Cardiac ventricle fibroblast (primary cell): ENCODE results near the gene SSR1. TPM values are rescaled to one million over a fixed set of nuclear protein-coding genes. Genes with fewer than 3 reads are reported as not detected.

Experiments
- total RNA-seq: library from RNA; depleted of rRNA; stranded (reverse); fragments of >200 nt; gene quantifications from 2 replicates; pipeline ENCODE4 v1.2.3, GENCODE V29; 2015

SSR1 gene
- total RNA-seq = 118 and 150 TPM in 2 replicates

DNA sequence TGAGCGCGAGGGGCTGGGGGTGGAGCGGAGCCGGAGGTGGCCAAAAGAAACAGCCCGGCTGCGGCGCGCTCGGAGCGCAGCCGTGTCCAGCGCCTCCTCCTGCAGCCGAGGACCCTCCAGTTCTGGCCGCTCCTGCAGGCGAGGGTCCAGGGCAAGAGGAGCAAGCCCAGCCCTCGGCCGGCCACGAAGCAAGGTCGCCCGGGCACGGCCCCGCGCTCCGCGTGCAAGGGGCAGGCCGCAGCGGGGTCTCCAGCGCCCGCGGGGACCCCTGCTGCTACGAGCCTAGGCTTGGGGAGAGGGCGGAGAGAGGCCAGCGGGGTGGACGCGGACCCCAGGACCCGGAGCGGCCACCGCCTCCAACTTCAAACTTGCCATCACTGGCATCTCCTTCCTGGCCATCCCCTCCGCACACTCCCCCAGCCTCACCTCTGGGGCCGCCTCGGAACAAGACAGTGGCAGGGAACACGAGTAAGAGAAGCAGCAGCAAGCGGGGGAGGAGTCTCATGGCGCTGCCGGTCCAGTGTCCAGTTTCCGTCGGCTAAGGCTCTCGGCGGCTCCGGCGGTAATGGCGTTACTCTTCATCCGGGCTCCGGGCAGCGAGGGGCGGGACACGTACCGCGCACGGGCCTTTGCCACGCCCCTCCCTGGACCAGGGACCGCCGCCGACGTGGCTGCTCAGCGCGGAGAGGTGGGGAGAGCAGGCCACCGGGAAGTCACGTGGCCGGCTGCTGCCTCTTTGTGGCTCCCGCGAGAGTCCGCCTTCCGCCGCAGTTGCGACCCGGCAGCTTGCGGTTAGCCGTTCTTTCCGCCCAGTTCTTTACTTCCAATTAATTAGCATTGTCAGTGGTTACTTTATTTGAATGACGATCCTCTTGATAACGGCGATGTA, at the start of gene SSR1:
SSR1 (minus strand) TSS at position 584 of the 889 bp plus-strand sequence; CDS start at position 505, 79 bp downstream.

Other genes with a start within 250 kb of the SSR1 start
- 16.7 and 18.7 TPM in 2 replicates for gene RREB1, start 205.2 kb downstream of the SSR1 start, total RNA-seq
- gene CAGE1, start 76.5 kb upstream of the SSR1 start, total RNA-seq = not detected in 2 replicates
- 12.1 and 12.9 TPM in 2 replicates for gene RIOK1, start 76.6 kb upstream of the SSR1 start, total RNA-seq
- gene DSP, start 228.5 kb upstream of the SSR1 start, total RNA-seq = 0.29 and 0.31 TPM in 2 replicates